K562 (cell line): ENCODE measurements around the gene ADORA2A. TPM values are rescaled to one million over a fixed set of nuclear protein-coding genes. Genes with fewer than 3 reads are reported as not detected.

Experiments
- RAD21 ChIP-seq, 2 experiments: fragments of 250-450 bp in 1 of 2; fragments of 450-650 bp in 1 of 2; sonication (Bioruptor Pico) in 1 of 2; formaldehyde crosslinking in 1 of 2; IDR thresholded peaks in 1 of 2; conservative IDR thresholded peaks in 1 of 2; 2 replicates each; pipeline versions ENCODE4 v1.4.0 to v1.8.0; 2020 to 2022; ENCODE audit warnings: mild to moderate bottlenecking in 2 of 2, moderate library complexity in 1 of 2
- REST ChIP-seq, 2 experiments: fragments of 450-650 bp; formaldehyde crosslinking in 1 of 2; IDR thresholded peaks; 2 replicates each; pipeline versions ENCODE4 v1.4.0 to v1.6.1; 2014 to 2020; ENCODE audit warnings: mild to moderate bottlenecking in 2 of 2, borderline replicate concordance in 1 of 2, low read depth in 1 of 2
- polyA plus RNA-seq, 8 experiments: library from polyadenylated mRNA; depleted of rRNA in 4 of 8; stranded (reverse) in 5 of 8; unstranded in 3 of 8; fragments of >200 nt; fragmentation: Nextera tagmentation in 2 of 8; fragmentation: Illumina TruSeq in 1 of 8; extraction: Ambion mirVana in 2 of 8; extraction: Trizol in 1 of 8; gene quantifications; 2 replicates each; pipeline versions ENCODE4 v1.2.1 to v1.2.3, GENCODE V29; 2011 to 2014; ENCODE audit warnings: inconsistent platforms in 1 of 8, missing spikeins in 1 of 8
- total RNA-seq, 7 experiments: library from RNA; depleted of rRNA in 6 of 7; stranded (reverse); fragments of >200 nt in 6 of 7; fragmentation: Illumina TruSeq in 2 of 7; extraction: Trizol in 2 of 7; gene quantifications; 2 replicates each; pipeline versions ENCODE4 v1.2.1 to v1.2.3, GENCODE V29; 2011 to 2021; ENCODE audit warnings: low replicate concordance in 1 of 7

The ADORA2A gene
- total and polyA plus RNA-seq, 9 of the 15 experiments (the other 6 are each of a cell fraction or from before 2014, with no cell fraction given): 0.15 to 2.1 (median 0.66) TPM; not detected in 2

DNA sequence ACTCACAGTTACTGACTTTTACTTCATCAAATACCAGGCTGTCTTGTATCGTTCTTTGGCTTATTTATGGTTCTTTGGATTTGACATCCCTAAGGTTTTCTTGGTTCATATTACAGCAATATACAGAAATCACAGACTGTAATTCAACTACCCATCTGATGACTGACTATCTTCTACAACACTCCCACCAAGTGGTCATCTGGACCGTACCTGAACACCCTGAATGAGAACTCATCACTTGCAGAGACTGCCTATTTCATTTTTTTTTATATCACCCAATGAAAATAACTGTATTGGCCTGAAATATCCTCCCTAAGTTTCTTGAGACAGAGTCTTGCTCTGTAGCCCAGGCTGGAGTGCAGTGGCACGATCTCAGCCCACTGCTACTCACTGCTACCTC lies 58.2 kb downstream of the ADORA2A start (continued):
- TF ChIP-seq REST (IDR thresholded peaks at IDR 0.05; ENCODE audit: borderline replicate concordance): peak; percentile 34; the same call in 1 of the 2 replicates
- no peak for TF ChIP-seq REST (CRISPR knock-in tag; IDR thresholded peaks at IDR 0.05; ENCODE audit: low read depth)
- TF ChIP-seq RAD21 (CRISPR knock-in tag; conservative IDR thresholded peaks at IDR 0.05 in 1 of 2, IDR thresholded peaks at IDR 0.05 in 1 of 2): peak in 1 of 2 experiments; percentile 60; a peak in 2 of 4 replicates
